Activated CD8-positive, alpha-beta T cell treated with anti-CD3 and anti-CD28 coated beads for 36 hours (primary cell): Measurements from ENCODE around the gene RARS1. TPM values are rescaled to one million over a fixed set of nuclear protein-coding genes. Genes with fewer than 3 reads are reported as not detected.

Experiments
- ATAC-seq: fragments of 200-7000 bp; cut with Tn5 transposase; one replicate; pipeline ENCODE4 v1.10.0; 2021; ENCODE audit warnings: mild to moderate bottlenecking, moderate library complexity
- CTCF ChIA-PET: fragments of 350-600 bp; sonication (Branson Sonifier 250); formaldehyde crosslinking; loops from one replicate; lab custom pipeline; 2021; ENCODE audit warnings: antibody characterized with exemption; lab: Charles Lee
- POLR2A ChIA-PET: fragments of 350-600 bp; sonication (Branson Sonifier 250); formaldehyde crosslinking; loops from one replicate; lab custom pipeline; 2021; ENCODE audit warnings: antibody characterized with exemption; lab: Charles Lee
- DNase-seq: peaks from one replicate; pipeline ENCODE4 v3.0.0-alpha.2; 2020
- H3K27ac Mint-ChIP-seq: one replicate; pipeline ENCODE4 v1.8.0; 2021; ENCODE audit warnings: mild to moderate bottlenecking, mixed read lengths
- H3K27me3 Mint-ChIP-seq: one replicate; pipeline ENCODE4 v1.8.0; 2021; ENCODE audit warnings: mixed read lengths
- H3K36me3 Mint-ChIP-seq: one replicate; pipeline ENCODE4 v1.8.0; 2021; ENCODE audit warnings: low read depth, mixed read lengths
- H3K4me1 Mint-ChIP-seq: one replicate; pipeline ENCODE4 v1.8.0; 2021; ENCODE audit warnings: low read depth, mixed read lengths
- H3K4me3 Mint-ChIP-seq: one replicate; pipeline ENCODE4 v1.8.0; 2021; ENCODE audit warnings: mild to moderate bottlenecking, moderate library complexity, mixed read lengths
- H3K9me3 Mint-ChIP-seq: one replicate; pipeline ENCODE4 v1.8.0; 2021; ENCODE audit warnings: mixed read lengths
- CTCF ChIP-seq: fragments of 200-600 bp; IDR thresholded peaks from one replicate; pipeline ENCODE4 v1.8.0; 2022; ENCODE audit warnings: antibody characterized with exemption, mild to moderate bottlenecking
- intact Hi-C: fragments of 100-400 bp; cut with micrococcal nuclease; formaldehyde crosslinking; loops from one replicate; pipeline ENCODE4 v1.10.0; 2022
- total RNA-seq, 2 experiments: library from RNA; stranded (reverse); gene quantifications; one replicate each; pipeline ENCODE4 v1.2.3, GENCODE V29; 2021

RARS1 gene
- total RNA-seq, 2 experiments from 2014 or later: 110 to 113 TPM

DNA sequence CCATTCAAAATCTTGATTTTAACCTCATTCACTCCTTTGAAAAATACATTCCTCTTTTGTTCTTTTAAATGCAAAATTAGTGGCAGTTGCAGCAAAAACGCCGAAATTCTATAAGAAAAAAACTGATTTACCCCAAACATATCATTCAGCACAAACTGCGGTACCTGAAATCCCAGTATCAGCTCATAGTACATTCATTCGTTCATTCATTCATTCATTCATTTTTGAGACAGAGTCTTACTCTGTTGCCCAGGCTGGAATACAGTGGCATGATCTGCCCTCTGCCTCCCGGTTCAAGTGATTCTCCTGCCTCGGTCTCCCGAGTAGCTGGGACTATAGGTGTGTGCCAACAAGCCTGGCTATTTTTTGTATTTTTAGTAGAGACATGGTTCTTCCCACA is 63.3 kb downstream of the RARS1 start:
- peaks cover 58% of the 10 kb centered on the region for H3K36me3 Mint-ChIP-seq
- ATAC-seq: no peak
- no peak overlapping the region for H3K4me3 Mint-ChIP-seq

DNA sequence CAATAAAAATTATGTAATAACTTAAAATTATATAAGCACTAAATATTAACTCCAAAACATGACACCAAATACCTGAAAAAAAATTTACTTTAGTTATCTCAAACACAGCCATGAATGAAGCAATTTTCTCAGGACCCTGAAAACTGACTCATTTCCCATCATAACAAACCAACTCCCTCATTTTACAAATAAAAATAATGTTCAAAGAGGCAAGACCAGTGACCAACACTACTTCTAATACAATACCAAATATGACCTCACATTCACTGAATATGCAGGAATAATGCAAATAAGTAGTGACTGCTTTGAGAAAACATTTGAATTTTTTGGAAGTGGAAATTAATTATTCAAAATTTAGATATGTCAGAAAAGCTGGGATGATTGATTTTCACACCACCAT is 64.4 kb downstream of the RARS1 start:
- no peak for DNase-seq
- intact Hi-C loops: no loop called here
- Mint-ChIP-seq H3K27ac (no peak overlapping the region), H3K36me3 (peaks cover 59% of the 10 kb centered on the region), H3K4me1 (no peaks in the 10 kb centered on the region), H3K9me3 (peaks cover 5% of the 10 kb centered on the region), H3K4me3 (no peak overlapping the region), H3K27me3 (no peaks in the 10 kb centered on the region)
- no peak for TF ChIP-seq CTCF
- CTCF ChIA-PET: no interaction called here
- POLR2A ChIA-PET: no interaction called here
- ATAC-seq: no peak

More for the DNA sequence above, 63.3 kb downstream of the RARS1 start:
- CTCF ChIA-PET: no interaction called here
- no peak for DNase-seq
- no peaks in the 10 kb centered on the region for H3K4me1 Mint-ChIP-seq
- TF ChIP-seq CTCF: no peak
- H3K9me3 Mint-ChIP-seq: peaks cover 7% of the 10 kb centered on the region
- H3K27me3 Mint-ChIP-seq: no peaks in the 10 kb centered on the region
- intact Hi-C loops: no loop called here
- POLR2A ChIA-PET: interaction anchor here (1.4 kb wide), 1 partner anchor 10 kb away, joined by 3 read pairs; no protein-coding TSS in a partner anchor
- no peak overlapping the region for H3K27ac Mint-ChIP-seq

GRCh38 chr5:168552146-168552545 is 65.9 kb downstream of the RARS1 start:
- no peak for DNase-seq
- Mint-ChIP-seq H3K4me3 (no peak overlapping the region), H3K9me3 (peaks cover 3% of the 10 kb centered on the region), H3K27ac (no peak overlapping the region), H3K36me3 (peaks cover 65% of the 10 kb centered on the region), H3K27me3 (no peaks in the 10 kb centered on the region), H3K4me1 (no peaks in the 10 kb centered on the region)
- ChIA-PET CTCF (no interaction called here), POLR2A (no interaction called here)
- no peak for TF ChIP-seq CTCF
- intact Hi-C loops: no loop called here
- ATAC-seq: no peak

GRCh38 chr5:168553377-168554130 is 67.3 kb downstream of the RARS1 start:
- Mint-ChIP-seq H3K4me1 (no peaks in the 10 kb centered on the region), H3K27ac (no peak overlapping the region), H3K4me3 (no peak overlapping the region), H3K9me3 (no peaks in the 10 kb centered on the region), H3K36me3 (peaks cover 62% of the 10 kb centered on the region), H3K27me3 (no peaks in the 10 kb centered on the region)
- POLR2A ChIA-PET: no interaction called here
- intact Hi-C loops: no loop called here
- DNase-seq: no peak
- no peak for TF ChIP-seq CTCF
- no peak for ATAC-seq
- CTCF ChIA-PET: interaction anchor here (0.6 kb wide), 2 partner anchors 188 to 942 kb away, joined by 3 read pairs; no protein-coding TSS in a partner anchor

DNA sequence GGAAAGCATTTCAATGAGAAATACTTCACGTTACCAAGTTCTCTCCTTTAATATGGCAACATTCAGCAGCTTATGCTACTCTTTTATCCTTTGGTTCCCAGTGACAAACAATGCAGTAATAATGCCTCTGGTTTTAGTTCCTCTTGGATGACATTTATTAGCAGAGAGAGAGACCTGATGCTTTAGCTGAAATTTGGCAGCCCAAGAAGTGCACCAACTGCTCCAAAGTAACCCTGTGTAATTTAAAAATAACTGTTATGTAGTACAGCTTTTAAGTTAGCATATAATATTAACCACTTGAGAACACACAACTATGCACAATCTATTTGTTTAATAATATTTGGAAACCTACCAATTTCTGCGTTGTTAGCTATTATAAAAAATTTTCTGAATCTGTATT is 71.1 kb downstream of the RARS1 start:
- no peaks in the 10 kb centered on the region for H3K9me3 Mint-ChIP-seq

More for the DNA sequence above, 71.1 kb downstream of the RARS1 start:
- TF ChIP-seq CTCF: no peak
- DNase-seq (no peak), ATAC-seq (no peak)
- intact Hi-C loops: no loop called here
- no peaks in the 10 kb centered on the region for H3K4me1 Mint-ChIP-seq
- H3K4me3 Mint-ChIP-seq: no peak overlapping the region
- H3K36me3 Mint-ChIP-seq: peaks cover 68% of the 10 kb centered on the region
- H3K27me3 Mint-ChIP-seq: no peaks in the 10 kb centered on the region
- H3K27ac Mint-ChIP-seq: no peak overlapping the region
- CTCF ChIA-PET: no interaction called here
- POLR2A ChIA-PET: interaction anchor here (1.1 to 1.4 kb wide), 3 partner anchors 17 to 70 kb away, joined by 3 to 4 read pairs (median 4); no protein-coding TSS in a partner anchor
